ENCODE results near the gene RPRD1B. TPM values are rescaled to one million over a fixed set of nuclear protein-coding genes. Genes with fewer than 3 reads are reported as not detected.
A peak's percentile ranks its signal among the peaks of the same experiment; 100 is the strongest.

The RPRD1B gene
- total and polyA plus RNA-seq, 2 of the 8 experiments (the other 6 are each of a cell fraction or from before 2014, with no cell fraction given), result 10.3 to 20.9 TPM

GRCh38 chr20:38094373-38094891 lies 60.9 kb downstream of the RPRD1B start:
- Histone ChIP-seq H3K18ac (ENCODE audit: extremely low read depth, low read length) (no peak overlapping the region), H3K56ac (replicated peaks; ENCODE audit: insufficient read length, low read depth, low read length) (no peak overlapping the region), H3K4ac (replicated peaks; ENCODE audit: insufficient read length, low read depth, low read length) (no peak overlapping the region), H3K23ac (ENCODE audit: insufficient read length) (no peak overlapping the region), H3K4me2 (ENCODE audit: insufficient read depth in 1 of 2, low read depth in 2 of 2, low read length in 2 of 2) (no peak overlapping the region), H3K36me3 (ENCODE audit: control insufficient read depth in 2 of 4, insufficient read depth in 4 of 4, low read length in 3 of 4) (peaks cover 0 to 14% (median 8%) of the 10 kb centered on the region in 4 experiments), H3K79me1 (ENCODE audit: low read depth, low read length) (no peaks in the 10 kb centered on the region), H3K14ac (ENCODE audit: insufficient read length) (no peak overlapping the region), H3K27ac (ENCODE audit: low read depth, low read length) (no peak overlapping the region), H3K9me3 (ENCODE audit: insufficient read depth in 2 of 2, low read depth in 1 of 2, low read length in 1 of 2) (no peaks in the 10 kb centered on the region), H4K91ac (replicated peaks; ENCODE audit: insufficient read length, low read length) (no peak overlapping the region), H3K79me2 (ENCODE audit: control insufficient read depth in 1 of 2, insufficient read depth in 2 of 2, low read length in 2 of 2) (no peaks in the 10 kb centered on the region), H3K4me3 (ENCODE audit: extremely low read depth in 1 of 4, insufficient read depth in 2 of 4, low read depth in 3 of 4, low read length in 4 of 4) (no peak overlapping the region), H4K8ac (ENCODE audit: extremely low read depth, insufficient read depth, low read length) (no peak overlapping the region), H2BK12ac (ENCODE audit: low read depth, low read length) (no peak overlapping the region), H3K9ac (replicated peaks in 1 of 4; ENCODE audit: extremely low read depth in 1 of 4, low read depth in 3 of 4, low read length in 3 of 4) (no peak overlapping the region), H2BK20ac (ENCODE audit: low read length) (no peak overlapping the region), H2BK120ac (replicated peaks; ENCODE audit: low read depth, low read length) (no peak overlapping the region), H3K4me1 (replicated peaks in 1 of 4; ENCODE audit: control insufficient read depth in 3 of 4, insufficient read depth in 4 of 4, low read length in 3 of 4) (no peaks in the 10 kb centered on the region), H2AFZ (ENCODE audit: low read length) (no peak overlapping the region), H2AK5ac (ENCODE audit: low read depth, low read length) (no peak overlapping the region), H3K23me2 (ENCODE audit: low read depth, low read length) (no peaks in the 10 kb centered on the region), H4K20me1 (replicated peaks in 1 of 2; ENCODE audit: control insufficient read depth in 1 of 2, insufficient read depth in 2 of 2, low read length in 2 of 2) (no peaks in the 10 kb centered on the region), H4K5ac (ENCODE audit: insufficient read length, low read depth, low read length) (no peak overlapping the region), H2BK15ac (ENCODE audit: low read length) (no peak overlapping the region), H3K27me3 (replicated peaks in 1 of 4; ENCODE audit: control insufficient read depth in 3 of 4, extremely low read depth in 1 of 4, insufficient read depth in 3 of 4, low read length in 3 of 4) (no peaks in the 10 kb centered on the region), H2BK5ac (ENCODE audit: low read depth, low read length) (no peak overlapping the region)
- CTCF ChIA-PET (ENCODE audit: partially characterized antibody), result interaction anchor here (0.7 to 1.7 kb wide), 5 partner anchors 19 to 37 kb away, joined by 3 to 4 read pairs (median 3); no protein-coding TSS in a partner anchor
- FAIRE-seq (no peak), DNase-seq (ENCODE audit: low read depth in 1 of 2, low spot score in 2 of 2) (no peak)
- WGBS, 2 experiments (ENCODE audit: extremely low coverage in 1 of 2, insufficient coverage in 1 of 2, insufficient read length in 1 of 2, insufficient replicate concordance in 2 of 2, low coverage in 1 of 2, low lambda C conversion rate in 2 of 2, missing lambda C conversion rate in 1 of 2), result 91% methylated on average over 1 of the region's 1 CpG; no CpG with 5 or more reads in 1 of the 2 experiments
- POLR2A ChIA-PET (ENCODE audit: partially characterized antibody), result interaction anchor here (0.6 kb wide), 1 partner anchor 65 kb away, joined by 3 read pairs; no protein-coding TSS in a partner anchor
- TF ChIP-seq CEBPB (IDR thresholded peaks at IDR 0.05; ENCODE audit: low read depth, low read length) (peak; percentile 70; the same call in 1 of the 2 replicates), SIRT6 (IDR thresholded peaks at IDR 0.05; ENCODE audit: low read length) (no peak)
